HG03135 (cell line): Measurements from ENCODE around the gene MTERF4.

ENCODE experiments used
- ATAC-seq: cut with Tn5 transposase; IDR thresholded peaks from one replicate; pipeline ENCODE4 v1.9.1; 2021; ENCODE audit warnings: mild to moderate bottlenecking, moderate library complexity; ENCODE audit not compliant: unreplicated experiment

MTERF4 gene

DNA sequence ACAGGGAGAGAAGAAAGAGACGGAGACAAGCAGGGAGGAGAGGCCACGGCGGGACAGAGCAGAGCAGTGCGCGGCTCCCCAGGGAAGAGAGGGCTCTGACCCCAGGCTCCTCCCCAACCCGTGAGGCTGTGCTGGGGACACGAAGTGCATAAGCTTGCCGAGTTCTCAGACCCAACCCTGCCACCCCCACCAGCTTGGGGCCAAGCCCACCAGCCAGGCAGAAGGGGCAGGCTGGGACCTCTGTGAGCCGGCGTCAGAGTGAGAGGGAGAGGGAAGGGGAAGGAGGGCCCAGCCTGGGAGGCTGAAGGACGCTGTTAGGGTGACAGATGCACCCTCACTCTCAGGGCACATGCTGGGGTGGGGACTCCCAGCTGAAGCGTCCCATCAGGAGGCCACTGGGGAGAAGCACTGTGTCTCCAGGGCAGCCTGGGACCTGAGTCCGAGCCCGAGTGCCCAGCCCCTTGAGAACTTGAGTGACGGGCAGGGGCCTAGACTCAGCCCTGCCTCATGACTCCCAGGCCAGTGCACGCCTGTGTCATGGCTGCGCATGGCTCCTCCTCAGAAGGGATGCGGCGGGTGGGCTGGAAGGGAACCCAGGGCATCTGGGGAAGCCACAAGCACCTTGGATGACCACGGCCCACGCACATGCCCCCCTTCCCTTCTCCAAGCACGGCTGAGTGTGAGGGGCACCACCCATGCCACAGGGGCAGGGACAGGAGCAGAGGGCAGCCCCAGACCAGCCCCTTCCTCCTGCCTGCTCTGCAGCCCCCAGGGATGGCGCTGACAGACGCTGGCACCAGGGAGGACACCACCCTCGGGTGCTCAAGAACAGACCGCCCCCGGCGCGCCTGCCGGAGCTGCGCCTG, 31.0 kb downstream of the MTERF4 start:
- ATAC-seq: no peak

DNA sequence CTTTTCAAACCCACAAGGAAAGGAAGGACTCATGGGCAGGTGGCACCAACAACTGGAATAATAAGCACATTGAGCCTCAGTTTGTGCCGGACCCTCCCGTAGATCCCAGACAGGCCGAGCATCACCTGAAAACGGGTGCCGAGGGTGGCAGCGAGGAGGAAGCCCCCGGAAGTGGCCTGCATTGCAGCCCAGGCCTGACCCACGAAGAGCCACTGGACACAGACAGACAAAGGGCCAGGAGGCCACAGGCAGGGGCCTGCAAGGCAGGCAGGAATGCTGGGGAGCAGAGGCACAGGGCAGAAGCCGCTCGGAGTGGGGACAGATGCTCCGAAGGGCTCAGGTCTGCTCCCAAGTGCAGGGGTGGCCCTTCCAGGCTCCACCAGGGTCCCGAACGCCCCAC, 31.7 kb downstream of the MTERF4 start:
- ATAC-seq: no peak

DNA sequence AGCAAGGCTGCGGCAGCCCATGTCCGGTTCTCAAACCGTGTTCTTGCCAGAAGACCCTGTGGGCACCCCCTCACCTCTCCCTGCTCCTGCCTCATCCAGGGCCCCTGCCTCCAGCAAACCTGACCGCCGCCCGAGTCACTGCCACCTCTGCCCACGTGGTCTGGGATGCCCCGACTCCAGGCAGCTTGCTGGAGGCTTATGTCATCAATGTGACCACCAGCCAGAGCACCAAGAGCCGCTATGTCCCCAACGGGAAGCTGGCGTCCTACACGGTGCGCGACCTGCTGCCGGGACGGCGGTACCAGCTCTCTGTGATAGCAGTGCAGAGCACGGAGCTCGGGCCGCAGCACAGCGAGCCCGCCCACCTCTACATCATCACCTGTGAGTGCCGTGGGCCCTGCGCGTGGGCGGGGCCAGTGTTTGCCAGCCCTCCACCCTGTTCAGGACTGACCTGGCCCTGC, 32.2 kb downstream of the MTERF4 start:
- no peak for ATAC-seq

DNA sequence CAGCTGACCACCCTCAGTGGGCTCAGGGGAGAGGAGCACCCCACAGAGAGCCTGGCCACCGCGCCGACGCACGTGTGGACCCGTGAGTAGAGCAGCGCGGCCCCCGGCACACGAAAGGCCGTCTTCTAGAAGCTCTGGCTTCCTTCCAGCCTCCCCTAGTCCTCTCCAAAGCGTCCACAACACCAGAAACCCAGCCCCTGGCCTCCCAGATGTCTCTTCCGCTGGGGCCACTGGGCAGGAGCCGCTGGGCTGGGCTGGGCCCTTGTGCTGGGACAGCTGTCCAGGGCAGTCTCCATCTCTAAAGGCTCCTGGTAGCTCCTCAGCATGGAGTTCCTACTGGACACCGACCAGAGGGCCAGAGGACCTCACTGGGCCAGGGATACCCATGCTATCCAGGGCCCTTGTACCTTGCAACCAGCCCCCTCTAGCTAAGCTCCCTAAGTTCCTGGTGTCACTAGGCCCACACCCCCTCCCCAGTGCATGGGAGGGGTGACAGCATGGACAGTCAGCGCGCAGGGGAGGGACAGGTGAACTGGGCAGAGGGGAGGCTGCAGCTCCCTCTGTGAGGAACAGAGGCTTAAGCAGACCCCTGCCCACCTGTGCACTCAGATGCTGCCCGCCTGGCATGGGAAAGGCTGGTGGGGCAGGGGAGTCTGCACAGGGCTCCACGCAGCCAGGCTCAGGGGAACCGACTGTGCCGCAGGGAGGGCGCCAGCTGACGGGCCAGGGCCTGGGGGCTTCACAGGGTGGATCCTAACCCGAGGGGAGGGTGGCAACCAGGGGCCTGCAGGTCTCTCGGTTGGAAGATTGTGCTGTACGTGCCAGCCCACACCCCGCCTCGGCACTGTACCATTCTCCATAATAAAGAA, 32.9 kb downstream of the MTERF4 start:
- no peak for ATAC-seq

DNA sequence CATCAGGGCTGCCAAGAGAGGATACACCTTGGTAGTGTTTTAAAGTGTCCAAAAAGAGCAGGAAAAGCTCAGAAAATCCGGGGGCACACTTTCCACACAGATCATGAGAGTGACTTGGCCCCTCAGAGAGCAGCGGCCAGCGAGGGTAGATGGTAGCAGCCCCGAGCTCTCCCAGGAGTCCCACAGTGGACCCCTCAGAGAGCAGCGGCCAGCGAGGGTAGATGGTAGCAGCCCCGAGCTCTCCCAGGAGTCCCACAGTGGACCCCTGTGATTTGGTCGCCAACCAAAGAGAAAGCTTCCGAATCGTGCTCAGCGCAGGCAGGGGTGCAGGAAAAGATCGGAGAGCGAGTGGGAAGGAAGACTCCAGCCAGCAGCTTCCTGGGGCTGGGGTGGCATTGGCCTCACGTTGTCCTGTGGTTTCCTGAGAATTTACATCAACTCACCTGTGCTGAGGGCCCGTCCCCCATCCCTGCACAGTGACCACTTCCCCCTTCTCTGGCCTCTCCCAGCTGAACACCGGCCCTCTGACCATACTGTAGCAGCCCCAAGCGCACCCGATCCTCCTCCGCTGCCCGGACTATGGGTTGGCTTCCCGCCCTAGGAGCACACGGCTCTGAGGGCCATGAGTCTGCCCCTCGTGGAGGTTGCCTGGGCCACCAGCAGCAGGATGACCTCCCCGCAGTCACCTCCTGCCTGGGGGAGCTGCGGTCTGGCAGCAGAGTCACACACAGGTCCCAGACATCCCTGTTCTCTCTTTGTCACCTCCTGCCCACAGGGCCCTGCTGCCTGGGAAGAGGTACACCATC, 33.7 kb downstream of the MTERF4 start:
- no peak for ATAC-seq

DNA sequence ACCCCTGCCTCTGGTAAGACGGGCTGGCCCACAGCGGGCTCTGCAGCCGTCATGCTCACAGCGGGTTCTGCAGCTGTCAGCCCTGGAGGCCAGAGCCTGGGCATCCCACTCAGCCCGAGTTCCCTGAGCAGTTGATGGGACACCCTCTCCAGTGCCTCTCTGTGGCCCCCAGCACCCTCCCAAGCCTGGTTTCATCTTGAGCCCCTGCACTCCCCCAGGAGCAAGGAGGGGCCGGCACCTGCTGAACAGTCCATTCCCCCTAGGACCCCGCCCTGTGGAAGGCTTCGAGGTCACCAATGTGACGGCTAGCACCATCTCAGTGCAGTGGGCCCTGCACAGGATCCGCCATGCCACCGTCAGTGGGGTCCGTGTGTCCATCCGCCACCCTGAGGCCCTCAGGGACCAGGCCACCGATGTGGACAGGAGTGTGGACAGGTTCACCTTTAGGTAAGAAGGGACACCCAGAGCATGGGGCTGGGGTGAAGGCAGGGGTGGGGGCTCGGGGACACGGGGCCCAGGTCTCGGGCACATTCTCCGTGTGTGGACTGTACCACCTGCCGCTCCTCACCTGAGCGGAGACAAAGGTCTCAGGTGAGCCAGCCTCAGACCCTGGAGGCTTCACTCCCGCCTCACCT, 34.5 kb downstream of the MTERF4 start:
- ATAC-seq: no peak

DNA sequence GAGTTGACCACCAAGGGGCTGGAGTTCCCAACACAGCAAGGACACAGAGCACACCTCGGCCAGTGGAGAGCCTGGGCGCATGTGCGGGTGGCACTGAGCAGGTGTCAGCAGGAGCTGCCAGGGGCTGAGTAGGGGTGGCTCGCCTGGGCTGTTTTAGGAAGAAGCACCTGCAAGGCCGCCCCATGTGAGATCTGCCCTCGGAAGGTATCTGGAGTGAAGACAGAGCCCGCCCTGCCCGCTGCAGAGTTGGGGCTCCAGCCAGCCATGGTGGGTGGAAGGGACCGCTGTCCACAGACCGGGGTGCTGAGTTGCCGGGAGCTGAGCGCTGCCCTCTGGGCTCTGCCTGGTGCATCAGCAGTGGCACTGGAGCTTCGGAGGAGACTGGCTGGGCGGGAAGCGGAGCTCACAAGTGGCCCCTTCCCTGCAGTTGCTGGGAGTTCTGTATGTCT, 35.2 kb downstream of the MTERF4 start:
- ATAC-seq: no peak

DNA sequence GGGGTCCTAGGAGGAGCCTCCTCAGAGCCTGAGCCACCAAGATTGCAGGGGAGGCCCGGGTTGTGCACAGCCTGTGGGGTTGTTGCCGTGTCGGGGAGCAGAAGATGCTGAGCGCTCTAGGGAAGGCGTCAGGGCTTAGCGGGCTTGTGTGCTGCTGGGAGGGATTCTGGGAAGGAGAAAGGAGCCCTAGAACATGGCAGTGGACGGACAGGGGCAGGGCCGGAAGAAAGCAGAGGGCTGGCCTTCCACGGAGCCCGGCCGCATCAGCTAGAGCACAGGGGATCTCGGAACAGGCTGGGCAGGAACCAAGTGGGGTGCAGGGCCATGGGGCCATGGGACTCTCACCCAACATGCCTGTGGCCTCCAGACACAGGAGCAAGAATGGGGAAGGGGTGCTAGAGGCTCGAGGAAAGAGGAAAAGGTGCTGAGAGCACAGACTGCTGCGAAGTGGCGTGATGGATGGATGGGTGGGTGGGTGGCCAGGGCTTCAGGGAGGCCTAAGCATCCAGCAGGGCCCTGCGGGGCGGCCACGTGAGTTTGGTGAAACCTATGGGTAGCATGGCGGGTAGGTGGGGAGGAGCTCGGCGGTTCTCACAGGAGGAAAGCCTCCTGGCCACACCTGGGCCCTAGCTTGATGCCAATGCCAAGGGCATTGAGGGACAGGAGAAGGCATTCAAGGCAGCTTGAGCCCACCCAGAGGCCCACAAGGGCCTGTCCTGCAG, 35.8 kb downstream of the MTERF4 start:
- no peak for ATAC-seq

DNA sequence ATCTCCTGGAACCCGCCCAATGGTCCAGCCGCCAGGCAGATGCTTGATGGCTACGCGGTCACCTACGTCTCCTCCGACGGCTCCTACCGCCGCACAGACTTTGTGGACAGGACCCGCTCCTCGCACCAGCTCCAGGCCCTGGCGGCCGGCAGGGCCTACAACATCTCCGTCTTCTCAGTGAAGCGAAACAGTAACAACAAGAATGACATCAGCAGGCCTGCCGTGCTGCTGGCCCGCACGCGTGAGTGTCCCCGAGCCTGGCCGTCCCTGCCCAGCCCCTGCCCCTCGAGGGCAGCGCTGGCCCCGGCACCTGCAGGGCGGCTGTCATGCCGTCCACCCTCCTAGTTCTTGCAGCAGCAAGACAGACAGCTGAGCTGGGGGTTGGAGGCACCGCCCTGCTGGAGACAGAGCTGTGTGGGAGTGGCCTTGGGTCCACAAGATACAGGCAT, 36.7 kb downstream of the MTERF4 start:
- ATAC-seq: no peak

DNA sequence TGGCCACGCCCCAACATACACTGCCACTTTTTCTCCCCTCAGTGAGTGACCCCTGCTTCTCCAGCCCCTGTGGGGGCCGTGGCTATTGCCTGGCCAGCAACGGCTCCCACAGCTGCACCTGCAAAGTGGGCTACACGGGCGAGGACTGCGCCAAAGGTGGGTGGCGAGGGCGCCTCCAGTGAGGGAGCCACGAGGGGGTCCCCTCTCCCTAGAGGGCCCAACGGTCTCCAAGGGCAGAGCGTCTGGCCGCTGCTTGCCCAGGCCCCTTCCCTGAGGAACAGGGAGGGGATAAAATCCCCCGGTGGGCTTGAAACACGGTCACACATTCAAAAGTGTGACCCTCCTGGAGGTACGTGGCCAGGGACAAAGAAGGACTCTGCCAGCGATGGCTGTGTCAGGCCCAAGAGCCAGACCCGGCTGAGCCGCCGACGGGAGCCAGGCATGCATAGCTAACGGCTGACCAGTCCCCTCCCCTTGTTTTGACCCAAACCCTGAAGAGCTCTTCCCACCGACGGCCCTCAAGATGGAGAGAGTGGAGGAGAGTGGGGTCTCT, 37.2 kb downstream of the MTERF4 start:
- no peak for ATAC-seq

DNA sequence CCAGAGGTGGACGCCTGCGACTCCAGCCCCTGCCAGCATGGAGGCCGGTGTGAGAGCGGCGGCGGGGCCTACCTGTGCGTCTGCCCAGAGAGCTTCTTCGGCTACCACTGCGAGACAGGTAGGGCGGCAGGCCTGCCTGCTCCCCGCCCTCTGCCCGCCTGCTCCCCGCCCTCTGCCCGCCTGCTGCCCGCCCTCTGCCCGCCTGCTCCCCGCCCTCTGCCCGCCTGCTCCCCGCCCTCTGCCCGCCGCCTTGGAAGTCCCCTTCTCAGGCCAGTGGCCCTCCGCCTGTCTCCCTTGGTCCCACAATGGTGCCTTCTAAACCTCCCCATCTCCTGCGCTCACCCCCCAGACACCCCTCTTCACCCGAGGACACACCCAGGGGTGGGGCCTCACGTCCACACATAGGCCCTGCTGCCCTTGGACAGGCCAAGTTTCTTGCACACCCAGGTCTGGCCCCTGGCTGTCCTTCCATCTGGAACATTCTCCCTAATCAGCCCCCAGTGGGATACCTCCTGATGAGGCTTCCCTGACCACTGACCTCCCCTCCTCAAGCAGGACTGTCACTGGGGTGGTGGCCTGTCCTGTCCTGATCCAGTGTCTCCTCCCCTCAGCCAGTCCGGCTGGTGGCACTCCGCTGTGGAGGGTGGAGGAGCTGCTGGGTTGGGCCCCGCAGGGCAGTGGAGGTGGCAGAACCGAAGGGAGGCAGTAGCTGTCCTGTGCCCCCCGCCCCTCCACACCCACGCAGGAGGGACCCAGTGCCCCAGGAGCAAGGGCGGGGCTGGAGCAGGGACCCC, 37.9 kb downstream of the MTERF4 start:
- no peak for ATAC-seq

DNA sequence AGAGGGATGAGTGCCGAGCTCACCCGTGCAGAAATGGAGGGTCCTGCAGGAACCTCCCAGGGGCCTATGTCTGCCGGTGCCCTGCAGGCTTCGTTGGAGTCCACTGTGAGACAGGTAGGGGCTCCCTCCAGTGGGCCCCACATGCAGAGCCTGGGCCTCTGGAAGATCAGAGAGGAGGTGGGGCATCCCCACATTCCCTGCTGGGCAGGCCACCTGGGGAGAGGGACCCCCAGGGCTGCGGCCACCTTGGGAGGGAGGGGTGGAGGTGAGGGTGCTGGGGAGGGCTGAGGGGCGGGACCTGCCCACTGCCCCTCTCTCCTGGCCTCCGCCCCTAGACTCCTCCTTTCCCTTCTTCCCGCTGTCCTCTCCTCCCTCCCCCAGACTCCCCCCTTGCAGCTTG, 38.5 kb downstream of the MTERF4 start:
- ATAC-seq: no peak

DNA sequence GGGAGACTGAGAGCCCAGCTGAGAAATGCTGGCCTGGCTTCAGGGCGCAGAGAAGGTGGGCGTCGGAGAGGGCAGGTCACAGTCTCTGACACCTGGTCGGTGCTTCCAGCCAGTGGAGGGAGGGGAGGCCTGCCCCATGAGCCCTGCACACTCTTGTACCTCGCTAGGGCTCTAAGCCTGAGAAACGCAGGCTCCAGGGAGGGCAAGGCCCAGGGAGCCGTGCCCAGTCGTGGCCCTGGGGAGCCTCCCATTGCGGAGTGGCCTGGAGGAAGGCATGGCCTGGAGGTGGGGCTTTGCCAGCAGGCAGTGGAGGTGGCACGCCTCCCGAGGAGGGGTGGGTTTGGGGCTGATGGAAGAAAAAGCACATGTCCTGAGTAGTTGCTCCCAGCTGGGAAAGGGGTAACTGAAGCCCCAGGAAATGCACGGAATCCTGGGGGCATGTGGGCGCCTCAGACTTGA, 39.0 kb downstream of the MTERF4 start:
- no peak for ATAC-seq

DNA sequence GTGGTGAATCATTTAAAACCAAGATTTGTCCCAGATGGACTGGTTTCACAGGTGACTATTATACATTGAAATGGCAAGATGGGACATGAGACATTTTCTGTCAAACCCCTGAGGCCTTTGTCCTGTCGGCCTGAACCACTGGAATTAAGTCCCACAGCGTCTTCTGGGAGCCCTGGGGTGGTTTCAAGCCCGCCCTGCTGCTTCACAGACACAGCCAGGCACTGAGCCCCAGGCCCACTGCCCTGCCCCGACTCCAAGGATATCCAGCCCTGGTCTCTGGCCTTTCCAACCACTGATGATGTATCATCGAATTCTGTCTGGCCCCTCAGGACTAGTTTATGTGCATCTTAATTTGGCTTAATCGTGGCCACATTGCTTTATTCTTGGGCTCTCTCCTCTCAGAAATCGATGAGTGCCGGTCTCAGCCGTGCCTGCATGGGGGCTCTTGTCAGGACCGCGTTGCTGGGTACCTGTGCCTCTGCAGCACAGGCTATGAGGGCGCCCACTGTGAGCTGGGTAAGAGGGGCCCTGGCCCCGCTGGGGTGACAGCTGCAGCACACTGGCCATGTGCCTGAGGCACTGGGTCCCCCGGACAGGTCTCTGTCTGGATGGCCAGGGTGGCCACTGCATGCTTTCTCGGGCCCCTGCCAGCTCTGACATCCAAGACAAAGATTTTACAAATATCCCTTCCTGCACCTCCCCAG, 39.5 kb downstream of the MTERF4 start:
- no peak for ATAC-seq

DNA sequence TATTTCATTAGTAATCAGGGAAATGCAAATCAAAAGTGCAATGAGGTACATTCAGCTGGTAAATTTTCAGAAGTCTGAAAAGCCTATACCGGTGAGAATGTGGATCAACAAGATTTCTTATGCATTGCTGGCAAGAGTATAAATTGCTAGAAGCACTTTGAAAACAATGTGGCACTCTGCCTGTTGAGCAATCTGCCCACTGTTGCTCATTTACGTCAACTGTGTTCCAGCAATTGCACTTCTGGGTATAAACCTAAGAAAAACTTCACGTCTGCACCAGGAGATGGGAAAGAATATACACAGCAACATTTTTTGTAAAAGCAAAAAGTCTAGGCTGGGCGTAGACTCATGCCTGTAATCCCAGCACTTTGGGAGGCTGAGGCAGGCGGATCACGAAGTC, 40.8 kb downstream of the MTERF4 start:
- ATAC-seq: no peak

DNA sequence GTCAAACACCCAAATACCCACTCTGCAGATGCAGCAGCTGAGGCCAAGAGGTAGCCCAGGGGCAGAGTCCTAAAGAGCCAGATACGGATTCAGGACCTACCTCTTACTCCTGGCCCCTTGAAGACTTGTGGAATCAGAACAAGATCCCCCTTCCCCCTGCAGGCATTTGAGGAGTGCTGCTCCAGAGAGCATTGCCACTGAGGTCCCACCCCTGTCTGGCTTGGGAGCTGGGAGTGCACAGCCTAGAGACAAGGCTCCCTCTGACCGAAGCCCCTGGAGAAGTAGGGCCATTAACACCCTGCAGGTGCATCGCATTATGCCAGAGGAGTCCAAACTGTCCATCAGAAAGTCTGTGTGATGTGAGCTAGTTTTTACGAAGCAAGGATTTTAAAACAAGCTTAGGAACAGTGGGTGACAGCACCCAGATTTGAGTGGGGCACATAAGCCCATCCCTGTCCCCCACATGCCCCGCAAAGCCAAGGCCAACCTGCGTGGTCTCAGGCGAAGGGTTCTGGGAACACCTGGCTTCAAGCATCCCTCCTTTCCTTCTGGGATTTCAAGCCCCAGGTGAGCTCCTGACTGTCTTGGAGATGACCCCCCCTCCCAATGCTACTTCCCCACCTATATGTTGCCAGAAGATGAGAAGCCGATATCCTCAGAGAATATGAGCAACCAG, 48.4 kb downstream of the MTERF4 start:
- ATAC-seq: no peak

DNA sequence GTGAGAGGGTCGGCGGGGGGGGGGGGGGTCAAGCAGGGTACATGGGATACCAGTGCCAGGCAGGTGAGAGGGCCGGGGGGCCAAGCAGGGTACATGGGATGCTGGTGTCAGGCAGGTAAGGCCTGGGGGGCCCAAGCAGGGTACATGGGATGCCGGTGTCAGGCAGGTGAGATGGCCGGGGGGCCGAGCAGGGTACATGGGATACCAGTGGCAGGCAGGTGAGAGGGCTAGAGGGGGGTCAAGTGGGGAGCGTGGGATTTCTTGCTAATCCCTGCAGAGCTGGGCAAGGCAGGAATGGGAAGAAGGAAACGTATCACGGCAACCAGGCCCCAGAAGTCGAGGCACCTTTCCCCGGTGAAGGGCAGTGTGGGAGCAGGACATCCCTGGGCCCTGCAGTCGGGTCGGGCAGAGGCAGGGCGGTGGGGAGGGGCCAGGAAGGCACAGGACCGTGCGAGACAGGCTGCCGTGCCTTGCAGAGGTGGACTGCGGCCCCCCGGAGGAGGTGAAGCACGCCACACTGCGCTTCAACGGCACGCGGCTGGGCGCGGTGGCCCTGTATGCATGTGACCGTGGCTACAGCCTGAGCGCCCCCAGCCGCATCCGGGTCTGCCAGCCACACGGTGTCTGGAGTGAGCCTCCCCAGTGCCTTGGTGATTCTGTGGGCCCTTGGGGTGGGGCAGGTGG, 49.3 kb downstream of the MTERF4 start:
- ATAC-seq: no peak
